Measurements from ENCODE around the gene PHRF1.

- TF ChIP-seq CTCF (IDR thresholded peaks at IDR 0.05): no peak
- no peak for TF ChIP-seq EP300 (IDR thresholded peaks at IDR 0.05)
- TF ChIP-seq POLR2AphosphoS5 (IDR thresholded peaks at IDR 0.05): no peak
Observed at GRCh38 chr11:660681-661444, 84.6 kb downstream of the PHRF1 start.

All from esophagus muscularis mucosa (tissue), 4 donors.